ENCODE measurements around the gene OR4L1.

OR4L1 gene, protein sequence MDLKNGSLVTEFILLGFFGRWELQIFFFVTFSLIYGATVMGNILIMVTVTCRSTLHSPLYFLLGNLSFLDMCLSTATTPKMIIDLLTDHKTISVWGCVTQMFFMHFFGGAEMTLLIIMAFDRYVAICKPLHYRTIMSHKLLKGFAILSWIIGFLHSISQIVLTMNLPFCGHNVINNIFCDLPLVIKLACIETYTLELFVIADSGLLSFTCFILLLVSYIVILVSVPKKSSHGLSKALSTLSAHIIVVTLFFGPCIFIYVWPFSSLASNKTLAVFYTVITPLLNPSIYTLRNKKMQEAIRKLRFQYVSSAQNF

GRCh38 chr14:20059745-20060144 is at the start of gene OR4L1:
Gene OR4L1, plus strand, starts transcription at chr14:20060045. Its CDS starts 0 bp downstream, at chr14:20060045.
- H3K4me1 ChIP-seq (ENCODE audit: insufficient read depth, insufficient read length) = no peaks in the 10 kb centered on the region
- H3K4me3 ChIP-seq (ENCODE audit: insufficient read length, low read depth) = no peak within 1 kb of the TSS
- DNase-seq (ENCODE audit: low read depth, low spot score) = no peak
- no peak within 1 kb of the TSS for H3K9ac ChIP-seq (ENCODE audit: insufficient read length, low read depth)
- H3K9me3 ChIP-seq (ENCODE audit: insufficient read depth, low read length) = no peaks in the 10 kb centered on the region
- TF ChIP-seq ZNF274 (IDR thresholded peaks at IDR 0.05; ENCODE audit: low read depth, low read length) = no peak
- TF ChIP-seq YY1 (IDR thresholded peaks at IDR 0.05; ENCODE audit: insufficient read depth, insufficient read length) = no peak
- TF ChIP-seq SUZ12 (IDR thresholded peaks at IDR 0.05; ENCODE audit: extremely low read depth, insufficient read depth, insufficient read length) = no peak
- no peaks in the 10 kb centered on the region for H3K36me3 ChIP-seq (ENCODE audit: insufficient read depth, insufficient read length, low read length)
- no peaks in the 10 kb centered on the region for H3K27me3 ChIP-seq (ENCODE audit: insufficient read depth, insufficient read length)

DNA sequence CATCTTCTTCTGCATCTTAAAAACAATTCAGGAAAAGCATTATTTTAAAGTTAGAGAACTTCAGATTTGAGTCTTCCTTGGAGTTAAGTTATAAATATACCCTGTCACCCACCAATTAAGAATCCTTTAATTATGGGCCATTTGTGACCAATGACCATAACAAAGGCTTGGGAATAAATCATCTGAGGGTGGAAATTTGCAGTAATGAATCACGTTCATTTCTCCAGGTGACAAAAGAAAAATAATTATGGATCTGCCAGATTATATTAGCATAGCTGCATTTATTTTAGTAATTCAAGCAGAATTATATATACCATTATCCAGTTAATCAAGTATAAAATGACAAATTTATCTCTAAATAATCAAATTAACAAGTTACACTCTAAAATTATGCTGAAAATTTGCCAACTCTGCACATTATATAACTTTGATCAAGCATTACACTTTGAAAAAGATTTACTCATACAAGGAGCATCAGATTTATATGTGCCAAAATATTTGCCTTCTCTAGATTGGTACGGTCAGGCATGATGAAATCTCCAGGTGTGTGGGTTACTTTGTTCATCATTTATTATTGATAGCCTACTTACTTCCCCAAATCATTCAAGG is 40.5 kb upstream of the OR4L1 start, which contains the start of gene OR4K14:
TSS of gene OR4K14 (minus strand) at position 51 of the 609 bp plus-strand sequence. CDS start 4,114 bp downstream, outside the sequence.
- H3K36me3 ChIP-seq (ENCODE audit: insufficient read depth, insufficient read length, low read length) = no peaks in the 10 kb centered on the region
- no peak within 1 kb of the TSS for H3K9ac ChIP-seq (ENCODE audit: insufficient read length, low read depth)
- no peak for TF ChIP-seq YY1 (IDR thresholded peaks at IDR 0.05; ENCODE audit: insufficient read depth, insufficient read length)
- TF ChIP-seq SUZ12 (IDR thresholded peaks at IDR 0.05; ENCODE audit: extremely low read depth, insufficient read depth, insufficient read length) = no peak
- TF ChIP-seq ZNF274 (IDR thresholded peaks at IDR 0.05; ENCODE audit: low read depth, low read length) = no peak
- H3K4me3 ChIP-seq (ENCODE audit: insufficient read length, low read depth) = no peak within 1 kb of the TSS
- no peaks in the 10 kb centered on the region for H3K4me1 ChIP-seq (ENCODE audit: insufficient read depth, insufficient read length)
- DNase-seq (ENCODE audit: low read depth, low spot score) = no peak
- no peaks in the 10 kb centered on the region for H3K27me3 ChIP-seq (ENCODE audit: insufficient read depth, insufficient read length)
- H3K9me3 ChIP-seq (ENCODE audit: insufficient read depth, low read length) = no peaks in the 10 kb centered on the region

DNA sequence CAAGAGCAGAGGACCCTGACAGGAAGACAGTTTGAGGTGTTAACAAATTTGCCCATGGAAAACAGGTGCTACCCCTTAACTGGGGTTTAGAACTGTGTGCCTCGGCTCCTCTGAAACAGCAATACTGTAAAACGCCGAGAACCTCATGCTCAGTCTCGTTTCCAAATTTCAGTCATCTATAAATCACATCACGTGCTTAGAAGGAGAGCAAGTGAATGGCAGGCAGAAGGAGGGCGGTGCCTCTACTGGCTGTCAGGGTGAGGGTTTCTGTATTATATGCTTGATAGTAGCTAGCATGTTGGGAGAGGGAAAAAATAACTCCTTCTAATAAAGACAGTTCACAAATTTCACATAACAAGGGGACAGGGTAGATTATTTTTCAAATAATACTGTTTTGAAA is 28.8 kb upstream of the OR4L1 start:
- no peak overlapping the region for H3K4me3 ChIP-seq (ENCODE audit: insufficient read length, low read depth)
- no peak overlapping the region for H3K9ac ChIP-seq (ENCODE audit: insufficient read length, low read depth)
- no peaks in the 10 kb centered on the region for H3K36me3 ChIP-seq (ENCODE audit: insufficient read depth, insufficient read length, low read length)
- TF ChIP-seq YY1 (IDR thresholded peaks at IDR 0.05; ENCODE audit: insufficient read depth, insufficient read length) (no peak), ZNF274 (IDR thresholded peaks at IDR 0.05; ENCODE audit: low read depth, low read length) (no peak)
- H3K4me1 ChIP-seq (ENCODE audit: insufficient read depth, insufficient read length) = no peaks in the 10 kb centered on the region
- H3K27me3 ChIP-seq (ENCODE audit: insufficient read depth, insufficient read length) = no peaks in the 10 kb centered on the region
- DNase-seq (ENCODE audit: low read depth, low spot score) = no peak
- no peaks in the 10 kb centered on the region for H3K9me3 ChIP-seq (ENCODE audit: insufficient read depth, low read length)

DNA sequence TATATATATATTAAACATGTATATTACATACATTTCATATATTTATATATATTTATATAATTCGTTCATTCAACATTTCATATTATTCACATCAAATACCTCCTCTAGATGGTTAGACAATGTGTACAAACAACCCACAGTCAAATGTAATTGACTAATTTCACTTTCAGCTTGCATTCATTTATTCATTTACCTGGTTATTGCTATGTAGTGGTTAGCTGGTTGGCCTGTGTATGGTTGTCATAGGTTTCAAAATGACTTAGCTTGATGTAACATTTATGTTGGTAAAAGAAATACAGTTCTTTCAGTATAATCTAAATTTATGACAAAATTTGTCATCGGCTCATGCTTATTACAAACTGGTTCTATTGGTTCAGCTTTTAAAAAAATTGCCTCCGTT is 24.4 kb upstream of the OR4L1 start:
- no peaks in the 10 kb centered on the region for H3K9me3 ChIP-seq (ENCODE audit: insufficient read depth, low read length)
- no peak overlapping the region for H3K4me3 ChIP-seq (ENCODE audit: insufficient read length, low read depth)
- H3K27me3 ChIP-seq (ENCODE audit: insufficient read depth, insufficient read length) = no peaks in the 10 kb centered on the region
- no peak for DNase-seq (ENCODE audit: low read depth, low spot score)
- no peak overlapping the region for H3K9ac ChIP-seq (ENCODE audit: insufficient read length, low read depth)
- no peak for TF ChIP-seq ZNF274 (IDR thresholded peaks at IDR 0.05; ENCODE audit: low read depth, low read length)
- TF ChIP-seq YY1 (IDR thresholded peaks at IDR 0.05; ENCODE audit: insufficient read depth, insufficient read length) = no peak
- TF ChIP-seq SUZ12 (IDR thresholded peaks at IDR 0.05; ENCODE audit: extremely low read depth, insufficient read depth, insufficient read length) = no peak
- no peaks in the 10 kb centered on the region for H3K4me1 ChIP-seq (ENCODE audit: insufficient read depth, insufficient read length)
- H3K36me3 ChIP-seq (ENCODE audit: insufficient read depth, insufficient read length, low read length) = no peaks in the 10 kb centered on the region

DNA sequence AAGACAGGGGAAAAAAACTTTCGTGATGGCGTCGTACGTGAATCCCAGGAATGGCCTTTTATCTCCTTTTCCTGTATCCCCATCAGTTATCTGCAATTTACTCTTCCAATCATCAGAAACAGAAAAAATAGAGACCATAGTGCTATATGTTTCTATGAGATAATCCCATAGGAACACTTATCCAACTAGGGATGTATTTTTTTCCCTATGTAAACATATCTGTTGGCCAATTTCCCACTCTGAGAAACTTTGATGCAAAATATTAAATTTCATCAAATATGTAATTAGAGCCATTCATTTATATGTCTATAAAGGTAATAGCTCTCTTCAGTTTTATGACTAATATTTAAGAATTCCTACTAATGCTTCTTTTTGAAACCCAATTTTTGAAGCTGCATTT is 23.9 kb upstream of the OR4L1 start, which contains the start of gene OR4K13:
TSS of gene OR4K13 (minus strand) at position 101 of the 400 bp plus-strand sequence. CDS start 1,280 bp downstream, outside the sequence.
- no peak within 1 kb of the TSS for H3K4me3 ChIP-seq (ENCODE audit: insufficient read length, low read depth)

DNA sequence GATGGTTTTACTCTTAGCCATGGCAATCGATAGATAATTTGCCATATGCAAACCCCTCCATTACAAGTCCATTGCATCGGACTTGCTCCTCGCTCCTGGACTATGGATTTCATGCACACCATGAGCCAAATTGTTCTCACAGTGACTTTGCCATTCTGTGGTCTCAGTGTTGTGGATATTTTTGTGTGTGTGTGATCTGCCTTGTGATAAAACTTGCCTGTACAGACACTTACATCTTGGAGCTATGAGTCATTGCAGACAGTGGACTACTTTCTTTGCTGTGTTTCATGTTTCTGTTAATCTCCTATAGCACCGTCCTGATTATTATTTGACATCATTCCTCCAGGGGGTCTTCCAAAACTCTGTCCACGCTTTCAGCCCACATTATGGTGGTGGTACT is 15.6 kb upstream of the OR4L1 start:
- Histone ChIP-seq H3K27me3 (ENCODE audit: insufficient read depth, insufficient read length) (no peaks in the 10 kb centered on the region), H3K4me3 (ENCODE audit: insufficient read length, low read depth) (no peak overlapping the region), H3K9me3 (ENCODE audit: insufficient read depth, low read length) (no peaks in the 10 kb centered on the region), H3K4me1 (ENCODE audit: insufficient read depth, insufficient read length) (no peaks in the 10 kb centered on the region), H3K36me3 (ENCODE audit: insufficient read depth, insufficient read length, low read length) (no peaks in the 10 kb centered on the region), H3K9ac (ENCODE audit: insufficient read length, low read depth) (no peak overlapping the region)
- TF ChIP-seq YY1 (IDR thresholded peaks at IDR 0.05; ENCODE audit: insufficient read depth, insufficient read length) (no peak), SUZ12 (IDR thresholded peaks at IDR 0.05; ENCODE audit: extremely low read depth, insufficient read depth, insufficient read length) (no peak), ZNF274 (IDR thresholded peaks at IDR 0.05; ENCODE audit: low read depth, low read length) (no peak)
- DNase-seq (ENCODE audit: low read depth, low spot score) = no peak

More for the DNA sequence above, 23.9 kb upstream of the OR4L1 start, which contains the start of gene OR4K13:
- H3K9me3 ChIP-seq (ENCODE audit: insufficient read depth, low read length) = no peaks in the 10 kb centered on the region
- no peaks in the 10 kb centered on the region for H3K4me1 ChIP-seq (ENCODE audit: insufficient read depth, insufficient read length)
- no peak for TF ChIP-seq YY1 (IDR thresholded peaks at IDR 0.05; ENCODE audit: insufficient read depth, insufficient read length)
- no peak for TF ChIP-seq ZNF274 (IDR thresholded peaks at IDR 0.05; ENCODE audit: low read depth, low read length)
- no peak for TF ChIP-seq SUZ12 (IDR thresholded peaks at IDR 0.05; ENCODE audit: extremely low read depth, insufficient read depth, insufficient read length)
- no peaks in the 10 kb centered on the region for H3K27me3 ChIP-seq (ENCODE audit: insufficient read depth, insufficient read length)
- H3K36me3 ChIP-seq (ENCODE audit: insufficient read depth, insufficient read length, low read length) = no peaks in the 10 kb centered on the region
- no peak for DNase-seq (ENCODE audit: low read depth, low spot score)
- H3K9ac ChIP-seq (ENCODE audit: insufficient read length, low read depth) = no peak within 1 kb of the TSS

GRCh38 chr14:20048202-20048601 is 11.6 kb upstream of the OR4L1 start:
- TF ChIP-seq YY1 (IDR thresholded peaks at IDR 0.05; ENCODE audit: insufficient read depth, insufficient read length) (no peak), ZNF274 (IDR thresholded peaks at IDR 0.05; ENCODE audit: low read depth, low read length) (no peak), SUZ12 (IDR thresholded peaks at IDR 0.05; ENCODE audit: extremely low read depth, insufficient read depth, insufficient read length) (no peak)
- no peaks in the 10 kb centered on the region for H3K27me3 ChIP-seq (ENCODE audit: insufficient read depth, insufficient read length)
- H3K9me3 ChIP-seq (ENCODE audit: insufficient read depth, low read length) = no peaks in the 10 kb centered on the region
- H3K4me1 ChIP-seq (ENCODE audit: insufficient read depth, insufficient read length) = no peaks in the 10 kb centered on the region
- no peak overlapping the region for H3K9ac ChIP-seq (ENCODE audit: insufficient read length, low read depth)
- no peak for DNase-seq (ENCODE audit: low read depth, low spot score)
- H3K36me3 ChIP-seq (ENCODE audit: insufficient read depth, insufficient read length, low read length) = no peaks in the 10 kb centered on the region
- H3K4me3 ChIP-seq (ENCODE audit: insufficient read length, low read depth) = no peak overlapping the region

Measured in NT2/D1 (cell line).